ENCODE results near the gene HS3ST4. TPM values are rescaled to one million over a fixed set of nuclear protein-coding genes. Genes with fewer than 3 reads are reported as not detected.

Gene HS3ST4
- total RNA-seq, 1 experiment from 2014 or later = not detected

DNA sequence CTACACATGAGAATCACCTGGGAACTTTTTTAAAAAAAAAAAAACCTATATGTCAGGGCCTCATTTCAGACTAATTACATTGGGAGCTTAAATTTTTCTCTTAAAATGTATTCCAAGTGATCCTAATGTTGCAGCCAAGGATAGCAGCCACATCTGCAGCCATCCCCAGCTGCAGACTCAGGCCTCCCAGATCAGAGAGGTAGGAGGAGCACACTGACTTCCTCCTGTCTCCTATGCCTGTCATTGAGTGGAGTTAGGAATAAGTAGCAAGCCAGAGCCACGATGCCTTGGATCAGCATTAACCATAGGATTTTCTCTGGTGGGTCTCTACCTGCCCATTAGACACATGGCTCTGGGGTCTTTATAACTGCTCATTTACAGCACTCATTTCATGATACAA lies 463.5 kb downstream of the HS3ST4 start:
- H3K27me3 ChIP-seq (ENCODE audit: control insufficient read depth, insufficient read depth, low read length) = no peaks in the 10 kb centered on the region
- POLR2A ChIA-PET = no interaction called here
- no peaks in the 10 kb centered on the region for H3K9me3 ChIP-seq (ENCODE audit: control insufficient read depth, insufficient read depth, low read depth, low read length)
- BruUV-seq (replicated peaks) = no TSS peak
- H3K4me1 ChIP-seq (ENCODE audit: control insufficient read depth, insufficient read depth, low read length) = no peaks in the 10 kb centered on the region
- H3K36me3 ChIP-seq (ENCODE audit: control insufficient read depth, insufficient read depth, low read length) = no peaks in the 10 kb centered on the region
- no peak for TF ChIP-seq CTCF (IDR thresholded peaks at IDR 0.05)
- TF ChIP-seq REST (IDR thresholded peaks at IDR 0.05; ENCODE audit: insufficient read depth in 1 of 2, low read depth in 2 of 2, low read length in 1 of 2) = no peak
- no peak for TF ChIP-seq SIN3A (IDR thresholded peaks at IDR 0.05; ENCODE audit: borderline replicate concordance, insufficient read depth, low read depth, low read length)
- TF ChIP-seq TCF7L2 (IDR thresholded peaks at IDR 0.05; ENCODE audit: low read depth, low read length) = no peak
- no peak for TF ChIP-seq POLR2AphosphoS5 (IDR thresholded peaks at IDR 0.05; ENCODE audit: low read depth, low read length)
- H3K4me3 ChIP-seq (ENCODE audit: low read depth in 2 of 2, low read length in 2 of 2) = no peak overlapping the region
- in situ Hi-C loops (cut with HindIII; ENCODE audit: low pct_unique_long_range_greater_than_20kb, low sequenced_read_pairs) (no loop called here), intact Hi-C loops (cut with micrococcal nuclease; ENCODE audit: unreplicated experiment) (no loop called here)
- DNase-seq (ENCODE audit: low read depth, low spot score) (no peak), ATAC-seq (no peak)
- no peak overlapping the region for H3K27ac ChIP-seq (ENCODE audit: low read length)
- CTCF ChIA-PET = interaction anchor here (0.7 kb wide), 1 partner anchor 1742 kb away, joined by 4 read pairs; no protein-coding TSS in a partner anchor

DNA sequence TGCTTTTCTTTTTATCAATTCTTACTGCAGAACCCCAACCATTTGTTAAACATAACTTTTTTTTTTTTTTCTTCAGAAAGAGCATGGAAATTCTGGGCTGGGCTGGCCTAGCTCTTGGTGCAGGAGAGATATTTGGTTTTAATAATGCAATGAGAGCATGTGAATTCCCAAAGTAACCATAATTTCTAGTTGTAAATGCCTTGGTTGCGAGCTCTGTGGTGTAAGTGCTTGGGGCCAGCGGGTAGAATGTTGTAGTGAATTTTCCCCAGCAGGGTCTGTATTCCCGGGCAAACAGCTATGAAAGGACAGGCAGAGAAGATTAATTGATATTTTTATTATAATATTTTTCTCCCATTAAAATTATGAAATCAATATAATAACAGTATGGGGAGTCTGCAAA lies 465.6 kb downstream of the HS3ST4 start:
- ATAC-seq (no peak), DNase-seq (ENCODE audit: low read depth, low spot score) (no peak)
- CTCF ChIA-PET = no interaction called here
- intact Hi-C loops (cut with micrococcal nuclease; ENCODE audit: unreplicated experiment) (no loop called here), in situ Hi-C loops (cut with HindIII; ENCODE audit: low pct_unique_long_range_greater_than_20kb, low sequenced_read_pairs) (no loop called here)
- TF ChIP-seq REST (IDR thresholded peaks at IDR 0.05; ENCODE audit: insufficient read depth in 1 of 2, low read depth in 2 of 2, low read length in 1 of 2) = no peak
- TF ChIP-seq SIN3A (IDR thresholded peaks at IDR 0.05; ENCODE audit: borderline replicate concordance, insufficient read depth, low read depth, low read length) = no peak
- no peak for TF ChIP-seq CTCF (IDR thresholded peaks at IDR 0.05)
- no peak for TF ChIP-seq TCF7L2 (IDR thresholded peaks at IDR 0.05; ENCODE audit: low read depth, low read length)
- no peak for TF ChIP-seq POLR2AphosphoS5 (IDR thresholded peaks at IDR 0.05; ENCODE audit: low read depth, low read length)
- POLR2A ChIA-PET = no interaction called here
- H3K9me3 ChIP-seq (ENCODE audit: control insufficient read depth, insufficient read depth, low read depth, low read length) = no peaks in the 10 kb centered on the region
- H3K36me3 ChIP-seq (ENCODE audit: control insufficient read depth, insufficient read depth, low read length) = no peaks in the 10 kb centered on the region
- no peak overlapping the region for H3K4me3 ChIP-seq (ENCODE audit: low read depth in 2 of 2, low read length in 2 of 2)
- H3K27me3 ChIP-seq (ENCODE audit: control insufficient read depth, insufficient read depth, low read length) = no peaks in the 10 kb centered on the region
- H3K27ac ChIP-seq (ENCODE audit: low read length) = no peak overlapping the region
- H3K4me1 ChIP-seq (ENCODE audit: control insufficient read depth, insufficient read depth, low read length) = no peaks in the 10 kb centered on the region
- BruUV-seq (replicated peaks) = no TSS peak

All from Panc1 (cell line).